ENCODE results near the gene ITIH3.

The ITIH3 gene

DNA sequence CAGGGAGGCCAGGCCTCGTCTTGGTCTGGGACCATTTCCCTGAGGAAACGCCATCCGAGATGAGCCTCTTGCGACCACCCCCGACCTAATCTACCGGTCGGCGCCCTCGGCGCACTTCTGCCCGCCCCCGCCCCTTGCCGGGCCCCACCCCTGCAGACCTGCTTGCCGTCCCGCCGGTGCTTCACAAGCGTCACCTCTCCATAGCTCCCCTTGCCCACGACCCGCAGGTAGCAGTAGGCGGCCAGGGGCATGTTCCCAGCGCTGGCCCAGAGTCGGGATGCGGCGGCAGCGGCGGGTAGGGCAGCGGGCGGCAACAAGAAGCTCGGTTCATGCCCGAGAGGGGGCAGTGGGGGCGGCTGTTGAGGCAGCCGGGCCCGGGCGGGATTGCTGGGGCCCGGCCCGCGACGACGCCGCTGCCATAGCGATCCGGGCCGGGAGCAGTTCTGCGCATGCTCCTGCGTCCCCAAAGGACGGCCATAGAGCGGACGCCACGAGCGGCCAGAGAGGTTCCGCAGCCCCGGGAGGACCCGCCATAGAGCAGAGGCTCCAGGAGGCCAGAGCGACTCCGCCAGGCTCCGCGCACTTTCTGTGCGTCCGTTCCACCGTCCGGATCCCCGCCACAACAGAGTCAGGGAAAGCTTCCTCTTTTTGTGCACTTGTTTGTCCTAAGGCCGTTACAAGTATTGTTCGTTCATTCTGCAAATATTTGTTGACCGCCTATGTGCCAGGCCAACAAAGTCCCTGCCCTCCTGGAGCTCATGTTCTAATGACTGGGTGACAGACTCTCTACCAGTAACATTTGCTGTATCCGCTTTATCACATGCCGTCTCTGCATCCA is 23.9 kb upstream of the ITIH3 start, which contains the start of gene NEK4:
TSS of gene NEK4 (minus strand) at position 445 of the 838 bp plus-strand sequence. CDS start at position 251, 194 bp downstream.
- TF ChIP-seq, protein P1, sequence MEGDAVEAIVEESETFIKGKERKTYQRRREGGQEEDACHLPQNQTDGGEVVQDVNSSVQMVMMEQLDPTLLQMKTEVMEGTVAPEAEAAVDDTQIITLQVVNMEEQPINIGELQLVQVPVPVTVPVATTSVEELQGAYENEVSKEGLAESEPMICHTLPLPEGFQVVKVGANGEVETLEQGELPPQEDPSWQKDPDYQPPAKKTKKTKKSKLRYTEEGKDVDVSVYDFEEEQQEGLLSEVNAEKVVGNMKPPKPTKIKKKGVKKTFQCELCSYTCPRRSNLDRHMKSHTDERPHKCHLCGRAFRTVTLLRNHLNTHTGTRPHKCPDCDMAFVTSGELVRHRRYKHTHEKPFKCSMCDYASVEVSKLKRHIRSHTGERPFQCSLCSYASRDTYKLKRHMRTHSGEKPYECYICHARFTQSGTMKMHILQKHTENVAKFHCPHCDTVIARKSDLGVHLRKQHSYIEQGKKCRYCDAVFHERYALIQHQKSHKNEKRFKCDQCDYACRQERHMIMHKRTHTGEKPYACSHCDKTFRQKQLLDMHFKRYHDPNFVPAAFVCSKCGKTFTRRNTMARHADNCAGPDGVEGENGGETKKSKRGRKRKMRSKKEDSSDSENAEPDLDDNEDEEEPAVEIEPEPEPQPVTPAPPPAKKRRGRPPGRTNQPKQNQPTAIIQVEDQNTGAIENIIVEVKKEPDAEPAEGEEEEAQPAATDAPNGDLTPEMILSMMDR (IDR thresholded peaks at IDR 0.05; ENCODE audit: low read depth, low read length): no peak
- DNase-seq (ENCODE audit: low read depth in 2 of 2): peak; percentile 88 to 93
- peak within 1 kb of the TSS; percentile 87 to 97 for H3K4me3 ChIP-seq (replicated peaks in 1 of 2; ENCODE audit: low read depth in 2 of 2, low read length in 2 of 2)

DNA sequence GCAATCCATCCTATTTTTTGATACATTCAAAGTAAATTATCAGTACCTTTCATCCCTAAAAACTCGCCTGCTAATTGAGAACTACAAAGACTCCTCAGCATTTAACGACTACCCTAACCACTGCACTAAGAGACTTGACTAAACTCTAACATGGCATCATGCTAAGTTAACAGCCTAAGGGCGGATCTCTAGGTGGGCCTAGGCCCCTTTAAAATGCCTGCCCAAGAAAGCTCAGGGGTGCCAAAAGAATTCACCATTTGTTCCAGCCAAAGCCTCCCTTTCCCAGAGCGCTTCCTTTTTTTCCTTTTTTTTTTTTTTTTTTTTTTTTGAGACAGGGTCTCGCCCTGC is 23.3 kb upstream of the ITIH3 start:
- peak overlapping the region; percentile 87 to 97 for H3K4me3 ChIP-seq (replicated peaks in 1 of 2; ENCODE audit: low read depth in 2 of 2, low read length in 2 of 2)
- TF ChIP-seq, protein P1 (IDR thresholded peaks at IDR 0.05; ENCODE audit: low read depth, low read length): no peak
- no peak for DNase-seq (ENCODE audit: low read depth in 2 of 2)

DNA sequence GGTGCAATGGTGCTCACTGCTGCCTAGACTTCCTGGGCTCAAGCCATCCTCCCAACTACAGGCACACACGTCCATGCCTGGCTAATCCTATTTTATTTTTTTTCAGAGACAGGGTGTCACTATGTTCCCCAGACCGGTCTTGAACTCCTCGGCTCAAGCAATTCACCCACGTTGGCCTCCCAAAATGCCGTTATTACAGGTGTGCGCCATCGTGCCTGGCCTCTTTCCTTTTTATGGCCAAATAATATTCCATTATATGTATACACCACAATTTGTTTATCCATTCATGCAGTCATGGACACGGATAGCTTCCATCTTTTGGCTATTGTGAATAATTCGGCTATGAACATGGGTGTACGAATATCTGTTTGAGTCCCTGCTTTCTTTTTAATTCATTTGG is 22.9 kb upstream of the ITIH3 start:
- no peak for DNase-seq (ENCODE audit: low read depth in 2 of 2)
- no peak overlapping the region for H3K4me3 ChIP-seq (replicated peaks in 1 of 2; ENCODE audit: low read depth in 2 of 2, low read length in 2 of 2)
- TF ChIP-seq, protein P1 (IDR thresholded peaks at IDR 0.05; ENCODE audit: low read depth, low read length): no peak

DNA sequence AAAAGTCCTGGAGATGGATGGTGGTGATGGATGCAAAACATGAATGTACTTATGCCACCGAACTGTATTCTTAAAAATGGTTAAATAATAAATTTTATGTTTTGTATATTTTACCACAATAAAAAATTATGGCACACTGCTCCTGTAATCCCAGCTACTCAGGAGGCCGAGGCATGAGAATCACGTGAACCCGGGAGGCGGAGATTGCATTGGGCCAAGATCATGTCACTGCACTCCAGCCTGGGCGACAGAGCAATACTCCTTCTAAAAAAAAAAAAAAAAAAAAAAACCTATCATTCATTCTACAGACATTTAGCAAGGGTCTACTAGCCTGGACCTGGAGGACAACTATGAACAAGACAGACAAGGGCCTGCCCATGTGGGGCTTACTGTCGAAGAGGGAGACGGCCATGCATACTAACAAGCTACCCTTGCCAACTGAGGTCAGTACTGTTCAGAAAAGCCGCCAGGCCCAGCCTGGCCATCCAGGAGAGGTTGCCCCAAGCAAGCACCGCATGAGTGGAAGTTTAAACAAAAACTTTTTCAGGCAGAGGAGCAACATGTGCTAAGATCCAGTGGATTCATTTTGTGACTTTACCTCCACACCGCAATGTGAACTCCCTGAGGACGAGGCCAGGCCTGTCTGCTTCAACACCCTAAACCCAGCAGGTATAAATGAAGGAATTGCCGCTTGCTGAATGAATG is 21.1 kb upstream of the ITIH3 start:
- no peak for DNase-seq (ENCODE audit: low read depth in 2 of 2)
- no peak overlapping the region for H3K4me3 ChIP-seq (replicated peaks in 1 of 2; ENCODE audit: low read depth in 2 of 2, low read length in 2 of 2)
- TF ChIP-seq, protein P1 (IDR thresholded peaks at IDR 0.05; ENCODE audit: low read depth, low read length): no peak

DNA sequence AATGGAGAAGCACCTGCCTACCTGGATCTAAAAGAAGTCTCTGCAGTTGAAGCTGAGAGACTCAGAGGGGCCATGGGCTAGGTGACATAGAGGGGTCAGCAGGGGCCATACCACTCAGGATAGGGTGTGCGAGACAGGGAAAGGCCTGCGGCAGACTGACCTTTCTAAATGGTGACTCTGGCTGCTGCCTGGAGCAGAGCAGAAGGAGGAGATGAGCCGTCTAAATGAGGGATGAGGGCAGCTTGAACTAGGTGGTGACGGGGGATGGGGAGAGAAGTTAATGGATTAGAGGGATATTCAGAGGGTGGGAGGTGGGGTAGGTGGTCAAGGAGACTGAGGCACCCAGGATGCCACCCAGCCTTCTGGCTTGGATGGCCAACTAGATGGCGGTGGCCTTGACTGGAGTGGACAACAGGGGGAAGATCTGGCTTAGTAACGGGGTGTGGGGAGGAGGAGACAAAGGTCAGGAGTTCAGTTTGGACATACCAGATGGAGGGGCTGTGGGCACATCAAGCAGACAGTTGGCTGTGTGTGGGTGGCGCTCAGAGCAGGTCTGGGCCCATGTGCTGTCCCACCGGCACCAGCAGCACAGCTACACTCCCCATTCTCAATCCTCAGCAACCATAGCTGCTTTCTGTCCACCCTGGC is 20.4 kb upstream of the ITIH3 start:
- TF ChIP-seq, protein P1 (IDR thresholded peaks at IDR 0.05; ENCODE audit: low read depth, low read length): no peak
- DNase-seq (ENCODE audit: low read depth in 2 of 2): no peak
- H3K4me3 ChIP-seq (replicated peaks in 1 of 2; ENCODE audit: low read depth in 2 of 2, low read length in 2 of 2): no peak overlapping the region

DNA sequence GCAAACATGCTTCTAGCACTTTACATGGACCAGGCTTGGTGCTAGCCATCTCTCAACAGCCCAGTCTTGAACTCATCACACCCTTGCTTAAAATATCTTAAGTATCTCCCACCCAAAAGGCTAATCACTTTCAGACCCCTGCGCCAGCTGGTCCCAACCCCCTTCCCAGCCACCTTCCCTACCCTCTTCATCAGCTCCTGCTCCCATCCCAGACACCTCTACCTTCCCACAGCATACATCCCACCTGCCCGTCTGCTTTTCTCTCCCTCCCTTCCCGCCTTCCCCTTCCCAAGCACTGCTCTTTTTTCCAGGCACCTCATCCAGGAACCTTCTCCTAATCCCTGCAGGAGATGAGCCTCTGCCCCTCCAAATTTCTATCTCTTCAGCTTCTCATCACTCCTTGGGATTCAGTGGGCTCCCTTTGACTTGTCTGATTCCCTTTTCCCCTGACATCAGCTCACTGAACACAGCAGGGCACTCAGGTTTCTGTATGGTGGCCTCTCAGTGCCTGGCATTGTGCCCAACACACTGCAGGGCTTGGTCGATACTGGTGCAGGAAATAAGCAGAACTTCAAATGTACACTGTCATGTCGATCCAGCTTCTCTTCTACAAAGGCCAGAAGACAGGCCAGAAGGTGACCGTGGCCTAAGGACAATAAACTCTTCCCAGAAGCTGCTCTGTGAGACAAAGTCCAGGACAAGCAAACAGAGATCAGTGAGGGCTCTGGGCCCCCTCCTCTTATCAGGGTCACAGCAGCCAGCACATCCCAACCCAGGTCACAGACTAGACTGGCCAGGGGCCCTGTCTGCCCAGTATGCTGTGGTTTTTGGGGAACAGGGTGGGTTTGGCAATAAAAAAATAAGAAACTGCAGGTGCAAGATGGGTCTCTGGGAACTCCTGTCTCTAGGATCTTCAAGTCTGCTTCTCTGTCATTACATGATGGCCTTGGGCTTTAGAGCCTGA is 19.4 kb upstream of the ITIH3 start:
- TF ChIP-seq, protein P1 (IDR thresholded peaks at IDR 0.05; ENCODE audit: low read depth, low read length): no peak
- H3K4me3 ChIP-seq (replicated peaks in 1 of 2; ENCODE audit: low read depth in 2 of 2, low read length in 2 of 2): no peak overlapping the region
- DNase-seq (ENCODE audit: low read depth in 2 of 2): no peak
